Testis (tissue), 3 donors: Measurements from ENCODE around the gene THOP1. TPM values are rescaled to one million over a fixed set of nuclear protein-coding genes. Genes with fewer than 3 reads are reported as not detected.

Source experiments
- DNase-seq: peaks from one replicate; pipeline ENCODE4 v3.0.0-alpha.2; 2019
- H3K27ac ChIP-seq, 2 donors: fragments of 200-600 bp; sonication (generic); one replicate each; pipeline ENCODE4 v1.5.1; 2019
- H3K27me3 ChIP-seq: fragments of 200-600 bp; sonication (generic); one replicate; pipeline ENCODE4 v1.5.1; 2019
- H3K36me3 ChIP-seq: fragments of 200-600 bp; sonication (generic); one replicate; pipeline ENCODE4 v1.5.1; 2017; ENCODE audit warnings: low read depth; ENCODE audit errors: missing control alignments
- H3K4me1 ChIP-seq: fragments of 200-600 bp; sonication (generic); one replicate; pipeline ENCODE4 v1.5.1; 2019
- H3K4me3 ChIP-seq, 2 donors: fragments of 200-600 bp; sonication (generic); one replicate each; pipeline ENCODE4 v1.5.1; 2017 to 2019
- H3K9me3 ChIP-seq: fragments of 200-600 bp; sonication (generic); one replicate; pipeline ENCODE4 v1.5.1; 2017
- CTCF ChIP-seq, 3 experiments: fragments of 450-650 bp in 2 of 3; fragments of 200-600 bp in 1 of 3; sonication (generic) in 1 of 3; IDR thresholded peaks; one replicate each; pipeline ENCODE4 v1.5.1; 2016 to 2019; ENCODE audit warnings: antibody characterized with exemption in 3 of 3, mild to moderate bottlenecking in 2 of 3, moderate library complexity in 1 of 3
- POLR2A ChIP-seq: fragments of 450-650 bp; IDR thresholded peaks from one replicate; pipeline ENCODE4 v1.6.1; 2017; ENCODE audit warnings: antibody characterized with exemption, mild to moderate bottlenecking, moderate library complexity
- WGBS, 2 donors: methylation state at CpG; one replicate each; pipeline ENCODE4 v1.1.5; 2018; 5-methylcytosine and 5-hydroxymethylcytosine counted together
- intact Hi-C: fragments of 100-400 bp; cut with DNase I; formaldehyde crosslinking; loops from one replicate; pipeline ENCODE4 v1.15.1; 2023; ENCODE audit warnings: low total_unique reads
- polyA plus RNA-seq: library from polyadenylated mRNA; stranded (reverse); fragments of 350-450 nt; fragmentation: Illumina TruSeq; extraction: RNeasy Lipid Tissue Mini Kit (QIAGEN cat#74804); gene quantifications from one replicate; pipeline ENCODE4 v1.2.3, GENCODE V29; 2014; ENCODE audit warnings: low read depth, low replicate concordance; ENCODE audit not compliant: insufficient read depth
- total RNA-seq, 2 donors: library from RNA; depleted of rRNA; stranded (reverse); fragments of >200 nt; gene quantifications; one replicate each; pipeline ENCODE4 v1.2.3, GENCODE V29; 2016

The THOP1 gene
- total and polyA plus RNA-seq, 3 donors from 2014 or later, result 111 to 166 (median 134) TPM

- H3K9me3 ChIP-seq, result no peaks in the 10 kb centered on the region
- TF ChIP-seq POLR2A (no peak), CTCF (IDR thresholded peaks at IDR 0.05) (no peak)
- intact Hi-C loops, result no loop called here
- DNase-seq, result no peak
- no peaks in the 10 kb centered on the region for H3K27me3 ChIP-seq
- WGBS, 2 donors, result 90 to 99% methylated on average over 16 to 43 of the region's 43 CpGs
- H3K4me3 ChIP-seq, result no peak overlapping the region
- no peaks in the 10 kb centered on the region for H3K36me3 ChIP-seq
- H3K4me1 ChIP-seq, result no peaks in the 10 kb centered on the region
- no peak overlapping the region for H3K27ac ChIP-seq
These were observed 30.4 kb upstream of the THOP1 start for GRCh38 chr19:2754659-2755447.

GRCh38 chr19:2755448-2755705 lies 29.9 kb upstream of the THOP1 start:
- H3K36me3 ChIP-seq, result no peaks in the 10 kb centered on the region
- WGBS, 2 donors, result 85 to 95% methylated on average over 16 of the region's 16 CpGs

GRCh38 chr19:2755811-2756210 lies 29.5 kb upstream of the THOP1 start:
- Histone ChIP-seq H3K36me3 (no peaks in the 10 kb centered on the region), H3K9me3 (no peaks in the 10 kb centered on the region), H3K4me1 (no peaks in the 10 kb centered on the region), H3K27ac (no peak overlapping the region), H3K4me3 (no peak overlapping the region), H3K27me3 (no peaks in the 10 kb centered on the region)
- intact Hi-C loops, result no loop called here
- DNase-seq, result no peak
- TF ChIP-seq CTCF (IDR thresholded peaks at IDR 0.05) (no peak), POLR2A (no peak)
- WGBS, 2 donors, result 87 to 92% methylated on average over 16 of the region's 16 CpGs

More at GRCh38 chr19:2755448-2755705, 29.9 kb upstream of the THOP1 start:
- Histone ChIP-seq H3K4me3 (no peak overlapping the region), H3K4me1 (no peaks in the 10 kb centered on the region), H3K9me3 (no peaks in the 10 kb centered on the region), H3K27ac (no peak overlapping the region), H3K27me3 (no peaks in the 10 kb centered on the region)
- intact Hi-C loops, result no loop called here
- TF ChIP-seq POLR2A (no peak), CTCF (IDR thresholded peaks at IDR 0.05) (no peak)
- no peak for DNase-seq

GRCh38 chr19:2756477-2756876 lies 28.8 kb upstream of the THOP1 start:
- TF ChIP-seq POLR2A, result no peak
- no peak for TF ChIP-seq CTCF (IDR thresholded peaks at IDR 0.05)
- WGBS, 2 donors, result 85 to 87% methylated on average over 8 of the region's 8 CpGs
- Histone ChIP-seq H3K9me3 (no peaks in the 10 kb centered on the region), H3K4me1 (no peaks in the 10 kb centered on the region), H3K36me3 (no peaks in the 10 kb centered on the region), H3K27me3 (no peaks in the 10 kb centered on the region), H3K4me3 (no peak overlapping the region), H3K27ac (no peak overlapping the region)
- DNase-seq, result no peak
- intact Hi-C loops, result no loop called here
